Medulla oblongata (tissue), 1 donor: ENCODE results near the gene KLF13.

Experiments used
- DNase-seq: peaks from one replicate; pipeline ENCODE4 v3.0.0-alpha.2; 2015; ENCODE audit errors: extremely low spot score

The KLF13 gene

DNA sequence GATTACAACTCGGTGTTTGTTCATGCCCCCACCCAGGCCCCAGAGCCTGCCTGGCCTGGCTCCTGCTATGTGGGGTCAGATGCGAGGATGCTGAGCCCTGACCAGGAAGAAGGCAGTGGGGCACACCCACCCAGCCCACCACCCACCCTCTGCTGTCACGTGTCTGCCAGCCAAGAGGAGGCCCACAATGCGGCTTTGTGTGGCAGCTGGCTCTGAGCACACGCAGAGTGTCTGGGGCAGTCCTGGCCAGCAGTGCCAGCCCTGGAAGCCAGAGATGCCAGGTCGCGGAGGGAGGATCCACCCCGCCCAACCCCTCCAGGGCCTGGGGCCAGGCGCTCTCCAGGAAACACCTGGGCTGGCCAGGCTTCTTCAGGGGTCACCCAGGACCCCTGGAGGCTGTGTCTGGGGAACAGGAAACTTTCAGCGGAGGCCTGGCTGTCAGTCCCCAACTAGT, 26.4 kb upstream of the KLF13 start:
- DNase-seq = peak; percentile 95

DNA sequence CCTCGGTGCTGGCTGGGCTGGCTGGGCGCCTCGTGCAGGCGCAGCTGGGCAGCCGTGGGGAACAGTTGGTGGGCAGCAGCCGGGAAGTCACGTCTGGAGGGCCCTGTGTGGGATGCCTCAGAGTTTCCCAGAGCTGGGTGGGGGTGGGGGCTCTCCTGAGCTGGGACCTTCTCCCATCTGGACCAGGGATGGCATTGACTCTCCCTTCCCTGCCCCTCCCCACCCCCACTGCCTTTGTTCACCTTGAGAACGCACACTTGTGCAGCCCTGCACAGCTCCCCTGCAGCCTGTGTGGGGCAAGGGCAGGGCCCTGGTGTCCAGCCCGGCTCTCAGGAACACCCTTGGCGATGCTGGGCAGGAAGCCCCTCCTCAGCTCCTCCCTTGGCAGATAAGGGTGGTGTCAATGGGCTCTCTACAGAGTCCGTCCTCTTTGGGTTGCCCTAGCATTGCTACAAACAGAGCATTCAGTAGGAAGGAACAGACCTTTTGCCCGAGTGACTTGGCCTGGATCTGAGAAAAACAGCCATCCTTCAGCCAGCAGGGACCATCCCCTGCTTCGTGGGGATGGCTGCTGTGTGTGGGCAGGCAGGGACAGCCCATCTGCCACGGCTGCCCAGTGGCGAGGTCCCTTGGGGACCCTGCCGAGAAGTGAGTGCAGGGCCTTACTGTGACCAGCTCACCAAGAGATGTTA, 25.5 kb upstream of the KLF13 start:
- DNase-seq = no peak

DNA sequence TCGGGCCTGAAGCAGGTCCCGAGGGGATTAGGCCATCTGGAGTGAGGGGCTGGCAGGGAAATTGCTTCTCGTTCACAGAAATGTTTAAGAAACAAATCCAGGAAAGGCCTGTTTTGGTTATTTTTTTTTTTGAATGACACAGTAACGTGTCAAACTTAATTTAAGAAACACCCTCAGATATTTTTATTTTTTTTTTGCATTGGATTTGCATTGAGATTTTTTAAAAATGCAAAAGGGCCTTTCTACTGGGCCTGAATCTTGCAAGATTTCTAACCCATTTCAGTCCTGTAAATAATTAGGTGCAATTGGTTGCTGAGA, 25.0 kb upstream of the KLF13 start:
- DNase-seq = no peak

DNA sequence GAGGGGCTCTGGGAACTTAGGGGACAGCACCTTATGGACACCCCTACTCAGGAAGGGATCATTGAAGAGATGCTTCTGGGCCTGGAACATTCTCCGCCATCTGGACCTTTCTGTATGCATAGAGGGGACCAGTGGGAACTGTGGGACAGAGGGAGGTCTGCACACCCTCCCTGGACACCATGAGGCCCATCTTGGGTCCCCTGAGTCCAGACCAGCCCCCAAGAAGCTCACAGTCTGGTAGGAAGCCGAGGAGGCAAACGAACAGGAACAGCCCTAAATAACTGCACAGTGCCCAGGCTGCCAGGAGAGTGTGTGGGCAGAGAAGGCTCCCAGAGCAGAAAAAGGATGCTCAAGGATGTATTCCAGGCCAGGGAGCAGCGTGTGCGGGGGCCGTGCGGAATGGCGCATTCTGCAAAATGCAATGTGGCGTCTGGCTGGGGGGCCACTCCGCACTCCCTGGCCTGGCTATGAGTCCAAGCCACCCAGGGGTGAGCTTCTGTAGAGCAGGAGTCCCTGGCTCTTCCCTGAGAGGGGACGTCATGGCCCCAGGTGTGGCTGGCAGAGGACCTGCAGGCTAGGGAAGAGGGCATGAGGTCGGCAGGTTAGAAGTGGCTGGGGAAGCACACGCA, 24.5 kb upstream of the KLF13 start:
- no peak for DNase-seq

DNA sequence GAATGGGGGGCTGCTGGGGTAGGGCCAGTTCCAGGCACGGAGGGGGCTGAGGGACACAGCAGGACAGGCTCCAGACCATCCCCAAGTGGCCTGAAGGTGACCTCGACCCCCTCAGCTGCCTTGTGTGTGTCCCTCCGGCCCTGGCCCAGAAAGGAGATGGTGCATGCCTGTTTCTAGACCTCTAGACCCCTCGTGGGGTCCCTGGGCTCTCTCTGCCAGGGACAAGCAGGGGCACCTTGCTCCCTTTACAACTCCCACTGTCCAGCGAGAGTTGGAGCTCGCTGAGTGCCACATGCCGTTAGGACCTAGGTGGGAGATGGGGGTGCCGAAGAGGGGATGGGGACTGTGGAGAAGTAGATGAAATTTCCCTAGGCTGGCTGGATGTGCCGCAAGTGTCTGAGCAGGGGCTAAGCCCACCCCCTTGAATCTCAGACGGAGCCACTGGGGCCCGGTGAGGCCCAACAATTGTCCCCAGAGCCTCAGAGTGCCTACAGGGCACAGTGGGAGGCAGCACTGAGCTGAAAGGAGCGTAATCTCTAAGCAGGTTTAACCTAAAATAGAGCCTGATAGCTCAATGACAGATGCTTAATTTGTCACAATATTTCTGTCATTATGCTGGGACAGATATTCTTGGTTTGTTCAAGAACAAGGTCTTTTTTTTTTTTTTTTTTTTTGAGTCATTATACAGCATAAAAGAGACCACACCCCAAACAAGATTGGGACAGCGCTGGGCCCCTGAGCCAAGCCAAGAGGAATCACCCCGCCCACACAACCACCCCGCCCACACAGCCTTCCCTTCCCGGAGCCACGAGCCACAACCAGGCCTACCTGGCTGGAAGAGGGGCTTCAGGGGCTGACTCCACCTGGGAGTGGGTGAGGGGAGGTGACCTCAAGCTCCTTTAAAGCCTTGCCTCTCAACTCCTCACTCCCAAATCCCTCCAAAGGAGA, 23.6 kb upstream of the KLF13 start:
- DNase-seq = no peak

DNA sequence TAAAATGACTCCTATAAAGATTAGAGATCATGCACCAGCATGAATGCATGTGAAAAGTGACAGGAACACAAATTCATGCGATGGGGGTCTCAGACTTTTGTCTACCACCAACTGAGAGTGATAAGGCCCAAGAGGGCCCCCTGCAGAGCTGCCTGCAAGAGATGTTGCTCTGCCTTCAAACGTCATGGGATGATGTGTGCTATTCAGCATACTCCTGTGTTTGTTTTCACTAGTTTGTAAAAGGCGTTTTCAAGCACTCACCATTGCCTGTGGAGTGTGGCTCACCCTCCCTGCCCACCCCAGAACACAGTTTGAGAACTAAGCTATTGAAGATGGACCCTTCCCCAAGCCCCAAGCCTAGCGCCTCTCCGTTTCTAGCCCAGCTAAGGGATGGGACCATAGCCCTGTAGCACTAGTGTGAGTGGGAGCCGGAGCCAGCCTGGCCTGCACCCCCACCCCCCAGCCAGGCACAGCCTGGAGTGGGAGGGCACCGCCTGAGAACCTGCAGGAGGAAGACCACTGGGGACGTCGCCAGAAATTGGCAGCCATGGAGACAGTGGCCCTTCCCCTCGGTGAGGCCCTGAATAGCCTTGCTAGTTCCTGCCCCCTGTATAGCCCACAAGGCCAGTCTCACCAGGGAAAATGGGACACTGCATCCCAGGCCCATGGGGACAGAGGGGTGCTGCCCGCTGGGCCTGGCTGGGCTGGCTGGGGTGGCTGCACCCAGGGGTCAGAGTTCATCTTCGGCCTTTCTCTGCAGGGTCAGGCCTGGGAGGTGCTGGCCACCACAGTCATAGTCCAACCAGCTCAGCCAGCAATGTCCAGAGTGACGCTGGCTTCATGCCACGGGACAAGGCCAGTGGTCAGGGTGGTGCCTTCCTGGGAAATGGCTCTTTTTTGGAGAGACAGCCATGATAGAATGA, 22.6 kb upstream of the KLF13 start:
- no peak for DNase-seq

DNA sequence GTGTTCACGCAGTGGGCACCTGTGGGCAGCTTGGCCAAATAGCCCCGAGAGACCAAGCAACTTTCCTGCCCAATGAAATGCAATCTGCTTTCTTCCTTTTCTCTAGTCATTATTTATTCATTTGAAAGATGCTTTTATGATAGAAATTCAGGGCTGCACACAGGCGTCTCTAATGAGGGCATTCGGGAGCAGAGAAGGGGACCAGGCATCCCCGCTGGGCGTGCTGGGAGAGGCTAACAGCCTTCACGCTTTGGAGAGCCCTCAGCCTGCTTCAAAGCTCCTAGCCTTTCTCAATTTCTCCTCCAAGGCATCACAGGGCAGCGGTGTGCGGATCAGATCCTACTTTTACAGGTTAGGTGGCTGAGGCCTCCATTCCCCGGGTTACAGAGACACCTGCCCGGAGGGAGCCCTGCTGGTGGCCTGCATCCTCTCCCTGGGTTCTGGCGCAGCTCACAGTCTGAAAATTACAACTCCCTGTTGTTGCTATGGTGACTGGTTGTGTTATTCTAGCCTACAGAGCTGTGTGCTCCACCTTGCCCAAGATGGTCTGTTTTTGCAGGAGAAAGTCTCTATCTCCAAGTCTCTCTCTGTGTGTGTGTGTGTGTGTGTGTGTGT, 21.8 kb upstream of the KLF13 start:
- no peak for DNase-seq

DNA sequence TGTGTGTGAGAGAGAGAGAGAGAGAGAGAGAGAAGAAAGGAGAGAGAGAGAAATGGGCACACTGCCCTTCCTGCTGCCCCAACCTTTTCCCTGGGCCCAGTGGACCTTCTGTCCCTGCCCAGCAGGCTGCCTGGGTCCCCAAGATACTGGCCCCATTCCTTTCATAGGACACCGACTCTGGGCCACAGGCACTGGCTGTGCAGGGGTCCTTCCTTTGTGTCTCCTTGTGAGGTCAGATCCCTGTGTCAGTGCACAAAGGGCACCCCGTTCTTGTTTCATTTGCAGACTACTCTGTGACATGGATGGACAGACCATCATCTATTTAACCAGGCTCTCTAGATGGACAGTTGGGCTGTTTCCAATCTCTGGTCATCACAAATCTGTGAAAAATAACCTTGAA, 21.3 kb upstream of the KLF13 start:
- no peak for DNase-seq

DNA sequence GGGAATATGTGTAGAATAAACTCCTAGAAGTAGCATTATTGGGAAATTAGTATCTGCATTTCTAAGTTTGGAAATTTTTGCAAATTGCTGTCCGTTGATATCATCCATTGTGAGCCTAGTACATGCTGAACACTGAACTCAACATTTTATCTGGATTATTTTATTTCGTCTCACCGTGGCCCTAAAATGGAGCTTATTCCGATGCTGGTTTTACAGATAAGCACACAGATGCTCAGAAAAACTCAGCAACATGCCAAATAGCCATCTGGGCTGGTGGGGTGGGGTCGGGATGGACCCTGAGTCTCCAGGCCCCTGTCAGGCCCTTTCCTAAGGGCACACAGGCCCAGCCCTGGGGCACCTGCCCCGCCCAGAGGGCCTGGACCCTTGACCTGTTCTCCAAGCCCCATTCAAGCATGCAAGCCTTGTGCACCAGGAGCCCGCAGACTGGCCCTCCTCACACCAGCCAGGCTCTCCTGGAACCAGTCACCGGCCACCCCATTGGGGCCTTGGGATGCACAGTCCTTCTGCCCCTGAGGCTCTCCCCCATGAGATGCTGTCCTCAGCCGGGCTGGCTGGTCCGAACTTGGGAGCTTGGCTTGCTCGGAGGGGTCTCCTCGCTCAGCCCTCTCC, 20.7 kb upstream of the KLF13 start:
- DNase-seq = no peak

DNA sequence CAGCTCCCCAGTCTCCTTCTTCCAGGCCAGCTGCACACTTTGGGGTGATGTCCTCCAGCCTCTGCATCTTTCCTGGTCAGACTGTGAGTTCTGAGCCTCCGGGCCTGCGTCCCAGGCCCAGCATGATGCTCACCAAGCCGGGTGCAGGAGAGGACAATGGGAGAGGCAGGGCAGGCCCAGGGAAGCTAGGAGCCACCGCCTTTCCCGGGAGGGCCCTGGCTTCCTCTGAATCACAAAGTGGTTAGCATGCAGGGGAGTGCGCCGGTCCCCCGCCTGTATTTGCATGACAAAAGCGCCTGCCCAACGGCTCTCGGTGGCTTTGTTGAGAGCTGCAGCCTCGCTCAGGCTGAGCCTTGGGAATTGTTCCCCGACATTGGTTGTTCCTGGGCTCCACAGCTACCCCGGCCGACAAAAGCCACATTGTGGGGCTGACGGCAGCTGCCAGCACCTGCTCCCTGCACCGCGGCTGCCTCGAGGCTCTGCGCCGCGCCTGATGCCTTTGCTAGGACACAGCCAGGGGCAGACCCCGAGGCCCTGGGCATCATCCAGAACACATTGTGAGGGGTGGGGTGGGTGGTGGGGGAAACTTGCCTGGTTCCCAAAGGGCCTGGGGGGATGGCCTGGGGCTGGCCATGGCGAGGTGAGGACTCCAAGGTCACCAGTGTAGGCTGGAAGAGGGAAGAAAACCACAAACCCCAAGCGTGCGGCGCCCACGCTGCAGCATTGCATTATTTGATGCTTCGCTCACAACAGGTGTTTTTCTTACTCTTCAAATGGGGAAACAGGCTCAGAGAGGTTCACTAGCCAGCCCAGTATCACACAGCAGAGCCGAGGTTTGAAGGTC, 20.0 kb upstream of the KLF13 start:
- peak; percentile 91 for DNase-seq

DNA sequence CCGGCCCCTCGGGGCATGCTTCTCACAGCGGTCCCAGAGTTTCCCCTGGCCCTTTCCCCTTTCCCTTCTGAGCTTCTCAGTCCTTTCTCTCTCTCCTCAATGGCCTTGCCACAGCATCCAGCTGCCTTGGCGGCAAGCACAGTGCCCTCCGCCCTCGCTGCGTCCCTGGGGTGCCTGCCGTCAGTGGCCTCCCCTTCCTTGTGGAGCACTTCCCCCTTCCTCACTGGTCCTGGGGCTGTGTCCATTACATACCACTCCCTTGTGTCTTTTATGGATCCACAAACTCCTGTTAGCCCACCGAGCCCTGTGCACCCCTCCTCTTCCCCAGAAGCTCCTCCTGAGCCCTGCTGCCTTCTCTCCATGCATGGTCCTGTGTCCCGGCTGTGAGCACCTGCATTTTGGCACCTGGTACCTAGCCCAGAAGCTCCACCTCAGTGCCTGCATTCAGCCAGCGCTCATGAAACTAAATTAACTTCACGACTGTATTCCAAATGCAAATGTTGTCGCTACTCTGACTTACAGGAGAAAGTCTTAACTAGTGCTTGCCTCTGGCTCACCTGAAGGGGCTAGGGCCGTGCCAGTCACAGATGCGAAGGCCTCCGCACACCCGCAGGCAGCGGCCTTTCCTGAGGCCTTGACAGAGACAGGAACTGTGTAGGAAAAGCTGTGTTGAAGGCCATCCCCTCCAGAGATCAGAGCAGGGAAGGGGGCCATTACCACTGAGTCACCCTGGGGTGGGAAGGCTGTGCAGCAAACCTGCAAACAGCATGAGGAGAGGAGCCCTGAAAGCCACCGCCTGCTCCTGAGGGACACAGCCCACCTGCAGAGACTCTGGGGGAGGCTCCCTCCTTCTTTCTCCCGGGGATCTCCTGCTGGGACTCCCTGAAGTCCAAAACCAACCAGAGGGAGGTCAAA, 19.1 kb upstream of the KLF13 start:
- DNase-seq = no peak

DNA sequence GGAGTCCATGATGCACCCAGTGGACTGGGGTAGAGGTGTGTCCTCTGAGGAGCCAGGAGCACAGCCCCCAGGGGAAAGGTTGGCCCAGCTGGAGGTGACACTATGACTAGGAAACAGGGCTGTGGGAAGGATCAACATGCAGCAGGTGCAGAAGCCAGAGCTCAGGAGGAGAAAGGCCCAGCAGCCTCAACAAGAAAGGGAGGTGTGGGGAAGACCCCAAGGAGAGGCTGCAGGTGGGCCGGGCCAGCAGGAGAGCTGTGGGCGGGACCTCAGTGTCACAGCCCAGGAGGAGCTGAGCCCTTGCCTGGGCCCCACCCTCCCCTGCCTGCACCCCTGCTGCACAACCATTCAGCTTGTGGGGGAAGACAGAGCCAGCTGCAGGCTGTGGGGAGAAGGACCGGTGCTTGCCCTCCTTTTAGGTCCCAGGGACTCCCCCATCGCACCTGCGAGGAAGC, 18.4 kb upstream of the KLF13 start:
- no peak for DNase-seq

DNA sequence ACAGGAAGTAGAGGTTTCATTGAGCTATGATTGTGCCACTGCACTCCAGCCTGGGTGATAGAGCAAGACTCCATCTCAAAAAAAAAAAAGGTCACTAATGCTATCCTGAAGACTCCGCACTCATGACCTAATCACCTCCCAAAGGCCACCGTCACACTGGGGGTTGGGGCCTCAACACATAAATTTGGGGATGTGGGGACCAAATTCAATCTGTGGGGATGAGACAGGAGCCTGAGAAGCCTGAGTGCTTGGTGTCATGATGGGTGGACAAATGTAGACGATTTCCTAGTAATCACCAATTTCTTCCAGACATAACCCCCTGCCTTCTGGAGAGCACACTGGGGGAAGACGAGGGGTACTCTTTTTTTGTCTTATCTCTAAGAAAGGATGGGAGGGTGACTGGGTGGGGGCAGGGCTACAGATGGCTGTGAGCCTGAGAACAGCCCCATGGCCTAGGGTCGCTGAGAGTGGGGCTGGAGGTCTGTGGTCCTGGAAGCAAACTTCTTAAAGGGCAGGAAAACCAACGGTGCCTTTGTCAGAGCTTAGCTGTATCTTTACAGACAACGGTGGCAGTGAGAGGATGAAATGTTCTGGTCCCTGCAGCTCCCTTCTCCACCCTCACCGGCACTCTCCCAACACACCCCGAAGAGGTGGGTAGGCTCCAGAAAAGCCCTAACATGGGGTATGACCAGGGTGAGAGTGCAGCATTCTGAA, 16.6 kb upstream of the KLF13 start:
- no peak for DNase-seq

DNA sequence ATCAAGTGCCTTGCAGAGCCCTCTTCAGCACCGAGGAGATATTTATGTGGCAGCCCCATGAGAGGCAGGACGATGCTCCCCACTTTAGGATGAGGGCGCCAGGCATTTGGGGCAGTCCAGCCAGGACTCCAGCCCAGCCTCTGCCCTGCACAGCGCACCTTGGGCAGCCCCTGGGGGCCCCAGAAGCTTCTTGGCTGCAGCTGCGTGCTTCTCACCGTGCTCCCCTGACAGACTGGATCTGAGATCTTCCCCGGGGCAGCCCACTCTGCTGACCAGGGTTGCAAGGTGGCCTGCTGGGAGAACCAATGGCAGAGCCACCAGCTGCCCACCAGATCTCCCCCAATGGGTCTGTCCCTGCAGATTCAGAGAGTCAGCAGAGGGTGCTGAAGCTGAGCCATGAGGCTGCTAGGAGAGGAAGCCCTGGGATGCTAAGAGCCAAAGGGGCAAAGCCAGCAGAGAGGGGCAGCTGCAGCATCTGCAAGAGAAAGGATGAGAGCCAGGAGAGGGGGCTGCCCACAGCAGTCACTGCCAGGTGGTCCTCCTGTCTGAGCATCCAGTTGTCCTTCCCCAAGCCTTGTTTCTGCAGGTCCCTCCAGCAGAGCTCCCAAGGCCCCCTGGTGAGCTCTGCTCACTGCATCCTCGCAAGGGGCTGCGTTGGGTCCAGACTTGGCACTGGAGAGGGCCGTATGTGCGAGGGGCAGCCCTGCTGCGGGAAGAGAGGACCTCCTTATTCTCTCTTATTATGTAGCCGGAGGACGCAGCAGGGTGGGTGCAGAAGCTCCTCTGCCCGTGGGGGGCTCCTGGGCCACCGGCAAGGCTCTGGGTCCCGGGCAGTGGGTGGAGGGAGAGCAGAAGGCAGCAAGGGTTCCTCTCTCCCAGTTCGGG, 14.7 kb upstream of the KLF13 start:
- no peak for DNase-seq

DNA sequence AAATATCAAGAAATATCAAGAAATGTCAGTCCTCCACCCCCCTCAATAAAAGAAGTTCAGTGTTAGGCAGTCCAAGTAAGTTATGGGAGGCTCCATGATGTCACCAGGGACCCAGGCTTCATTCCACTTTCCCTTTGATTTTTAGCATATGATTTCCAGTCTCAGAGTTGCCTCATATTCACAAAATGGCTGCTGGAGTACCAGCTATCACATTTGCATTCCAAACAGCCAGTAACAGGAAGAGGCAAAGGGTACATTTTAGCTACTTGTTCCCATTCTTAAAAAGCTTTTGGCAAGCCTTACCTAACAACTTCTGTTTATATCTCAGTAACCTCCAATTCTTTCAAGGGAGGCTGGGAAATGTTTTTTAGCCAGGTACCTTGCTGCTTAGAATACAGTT, 13.4 kb upstream of the KLF13 start:
- no peak for DNase-seq

DNA sequence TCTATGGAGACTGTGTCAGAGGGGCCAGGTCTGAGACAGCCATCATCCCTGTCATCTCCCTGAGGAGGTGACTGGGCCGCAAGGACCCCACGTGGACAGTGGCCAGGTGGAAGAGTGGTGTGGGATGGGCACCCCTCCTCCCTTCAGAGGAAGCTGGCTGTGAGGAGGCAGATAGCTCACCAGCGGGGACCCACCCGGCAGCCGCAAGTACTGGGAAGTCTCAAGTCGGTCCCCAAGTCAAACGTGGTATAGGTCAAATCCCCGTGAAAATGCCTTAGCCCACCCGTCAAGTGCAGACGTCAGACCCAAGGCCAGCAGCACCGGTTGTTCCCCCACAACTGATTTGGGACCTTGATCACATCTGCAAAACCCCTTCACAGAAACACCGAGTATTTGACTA, 12.3 kb upstream of the KLF13 start:
- no peak for DNase-seq
